ENCODE results near the gene NFE2L2.
A peak's percentile ranks its signal among the peaks of the same experiment; 100 is the strongest.
"Not testable (repeated sequence)": the region's sequence is repeated elsewhere in the genome, so short reads cannot be mapped to it uniquely, and the experiment has no call there.

The NFE2L2 gene

DNA sequence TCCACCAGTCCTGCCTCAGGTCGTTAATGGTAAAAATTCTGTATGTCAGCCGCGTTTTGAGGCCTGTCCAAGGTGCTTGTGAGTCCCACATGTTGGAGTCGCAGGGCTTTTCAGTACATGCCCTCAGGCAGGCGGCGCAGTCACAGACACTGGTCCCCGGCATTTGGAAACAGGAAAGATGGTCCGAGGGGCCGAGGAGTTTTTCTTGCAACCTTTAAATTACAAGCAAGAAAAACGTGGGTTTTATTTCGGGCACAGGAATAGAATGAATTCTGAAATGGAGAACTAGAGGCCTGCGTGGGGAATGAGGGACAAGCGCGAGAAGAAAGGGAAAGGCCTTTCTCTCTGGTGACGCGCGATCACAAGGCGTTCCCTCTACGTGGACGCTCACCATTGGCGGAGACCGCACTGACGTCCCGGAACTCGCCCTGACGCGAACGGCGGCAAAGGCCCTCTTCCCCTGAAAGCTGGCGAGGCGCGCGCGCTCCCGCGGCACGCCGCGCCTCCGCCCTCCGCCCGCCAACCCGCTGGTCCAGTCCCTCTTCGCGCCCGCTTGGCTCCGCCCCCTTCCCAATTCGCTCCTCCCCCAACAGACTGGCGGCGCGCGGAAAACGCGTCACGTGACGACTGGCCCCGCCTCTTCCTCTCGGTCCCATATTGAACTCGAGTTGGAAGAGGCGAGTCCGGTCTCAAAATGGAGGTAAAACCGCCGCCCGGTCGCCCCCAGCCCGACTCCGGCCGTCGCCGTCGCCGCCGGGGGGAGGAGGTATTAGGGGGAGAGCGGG lies 52.2 kb downstream of the NFE2L2 start, which contains the start of gene HNRNPA3:
TSS of gene HNRNPA3 (plus strand) at position 689 of the 785 bp plus-strand sequence. CDS start at position 695, 6 bp downstream.
- peak within 1 kb of the TSS; percentile 82 for H3K4me3 ChIP-seq (ENCODE audit: low read depth, low read length)
- DNase-seq (ENCODE audit: low read depth), result peak; percentile 97

DNA sequence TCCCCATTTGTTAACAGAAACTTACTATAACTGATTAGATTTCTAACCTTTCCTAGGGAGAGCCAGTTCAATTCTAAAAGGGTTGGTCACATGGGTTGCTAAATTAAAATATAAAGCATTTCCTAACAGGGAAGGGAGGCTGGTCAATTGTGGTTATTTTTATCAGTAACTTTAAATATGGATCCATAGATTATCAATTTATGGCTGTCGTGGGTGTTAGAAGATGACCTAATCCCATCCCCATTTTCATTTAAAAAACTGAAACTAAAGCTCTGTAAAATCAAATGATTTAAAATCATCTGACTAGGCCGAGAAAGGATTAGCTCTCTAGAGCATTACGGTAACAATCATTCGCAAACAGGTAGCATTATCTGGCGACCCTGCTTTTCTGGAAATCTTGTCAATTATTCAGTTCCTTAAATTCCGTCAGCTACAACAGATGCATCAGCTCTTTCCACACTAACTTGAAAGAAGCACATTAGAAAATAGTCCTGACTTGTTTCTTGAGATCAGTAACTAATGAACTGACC lies 52.9 kb downstream of the NFE2L2 start:
- DNase-seq (ENCODE audit: low read depth), result no peak
- H3K4me3 ChIP-seq (ENCODE audit: low read depth, low read length), result peak overlapping the region; percentile 71

DNA sequence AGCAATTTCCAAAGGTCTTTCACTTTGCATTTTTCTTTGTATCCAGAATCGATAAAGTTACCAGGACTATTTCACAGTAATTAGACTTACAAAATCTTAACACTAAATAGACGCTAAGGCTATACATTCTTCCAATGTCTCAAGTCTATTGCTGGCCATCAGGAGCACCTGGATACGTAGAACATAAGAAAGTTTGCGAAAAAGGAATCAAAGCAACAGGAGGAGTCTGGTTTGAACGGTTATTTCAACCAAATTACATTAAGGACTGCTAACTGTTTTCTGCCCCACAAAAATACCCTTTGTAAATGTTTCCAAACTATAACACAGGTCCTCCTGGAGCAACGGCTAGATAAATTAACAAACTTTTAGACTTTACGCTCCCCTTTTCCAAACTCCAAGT lies 53.4 kb downstream of the NFE2L2 start:
- peak overlapping the region; percentile 71 for H3K4me3 ChIP-seq (ENCODE audit: low read depth, low read length)
- DNase-seq (ENCODE audit: low read depth), result no peak

DNA sequence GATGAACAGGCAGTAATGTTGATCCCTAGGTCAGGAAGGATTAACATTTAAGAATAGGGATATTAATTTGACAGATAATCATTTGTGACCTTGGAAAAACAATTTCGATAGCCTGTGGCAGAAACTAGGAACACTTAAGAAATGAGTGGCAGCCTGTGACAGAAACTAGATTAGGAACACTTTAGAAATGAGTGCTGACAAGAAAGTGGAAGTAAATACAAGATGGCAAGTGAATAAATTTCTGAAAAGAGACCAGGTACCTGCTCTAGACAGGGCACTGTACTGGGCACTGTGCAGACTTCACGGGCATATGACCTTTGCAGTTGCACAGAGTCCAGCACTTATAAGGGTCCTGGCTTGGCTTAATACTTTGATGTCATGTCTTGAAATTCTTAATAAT lies 57.4 kb downstream of the NFE2L2 start:
- no peak for DNase-seq (ENCODE audit: low read depth)
- H3K4me3 ChIP-seq (ENCODE audit: low read depth, low read length), result no peak overlapping the region

DNA sequence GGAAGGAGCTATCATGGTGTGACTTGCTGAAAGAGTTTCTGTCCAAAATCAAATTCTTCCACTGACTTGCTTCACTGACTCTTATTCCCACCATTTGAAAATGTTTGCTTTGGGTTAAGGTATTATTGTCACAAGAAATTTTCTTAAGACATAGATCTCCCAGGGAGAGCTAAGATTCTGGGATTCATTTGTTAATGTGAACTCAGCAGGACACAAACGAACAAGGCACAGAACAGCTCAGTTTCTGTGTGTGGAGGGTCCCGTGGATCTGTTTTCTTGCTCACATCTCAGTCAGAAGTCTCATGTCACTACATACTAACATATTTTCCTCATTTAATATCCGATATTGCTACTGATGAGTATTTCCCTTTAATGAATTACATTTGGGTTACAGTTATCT lies 60.1 kb downstream of the NFE2L2 start:
- DNase-seq (ENCODE audit: low read depth), result no peak

DNA sequence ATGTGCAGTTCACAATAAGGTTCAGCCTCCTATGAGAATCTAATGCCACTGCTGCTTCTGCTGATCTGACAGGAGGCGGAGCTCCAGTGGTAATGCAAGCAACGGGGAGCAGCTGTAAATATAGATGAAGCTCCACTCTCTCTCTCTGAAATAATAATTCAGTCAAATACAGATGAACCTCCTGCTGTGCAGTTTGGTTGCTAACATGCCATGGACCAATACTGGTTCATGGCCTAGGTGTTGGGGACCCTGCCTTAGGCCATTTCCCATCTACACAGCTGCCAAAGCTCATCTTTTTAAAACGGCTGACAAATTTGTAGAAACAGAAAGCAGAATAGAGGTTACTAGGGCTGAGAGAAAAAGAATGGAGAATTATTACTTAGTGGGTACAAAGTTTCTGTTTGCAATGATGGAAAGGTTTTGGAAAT lies 62.6 kb downstream of the NFE2L2 start:
- H3K4me3 ChIP-seq (ENCODE audit: low read depth, low read length), result no peak overlapping the region
- DNase-seq (ENCODE audit: low read depth), result no peak

More for the DNA sequence above, 60.1 kb downstream of the NFE2L2 start:
- H3K4me3 ChIP-seq (ENCODE audit: low read depth, low read length), result no peak overlapping the region

DNA sequence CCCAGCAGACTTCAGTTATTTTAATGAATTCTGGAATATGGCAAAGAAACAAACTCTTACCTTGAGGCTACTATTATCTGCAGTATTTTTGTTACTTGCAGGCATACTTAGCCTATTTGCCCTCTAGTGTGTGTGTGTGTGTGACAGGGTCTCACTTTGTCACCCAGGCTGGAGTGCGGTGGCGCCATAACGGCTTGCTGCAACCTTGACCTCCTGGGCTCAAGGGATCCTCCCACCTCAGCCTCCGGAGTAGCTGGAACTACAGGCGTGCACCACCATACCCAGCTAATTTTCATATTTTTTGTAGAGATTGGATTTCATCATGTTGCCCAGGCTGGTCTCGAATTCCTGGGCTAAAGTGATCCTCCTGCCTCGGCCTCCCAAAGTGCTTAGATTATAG lies 64.1 kb downstream of the NFE2L2 start:
- DNase-seq (ENCODE audit: low read depth); H3K4me3 ChIP-seq (ENCODE audit: low read depth, low read length): not testable (repeated sequence)

DNA sequence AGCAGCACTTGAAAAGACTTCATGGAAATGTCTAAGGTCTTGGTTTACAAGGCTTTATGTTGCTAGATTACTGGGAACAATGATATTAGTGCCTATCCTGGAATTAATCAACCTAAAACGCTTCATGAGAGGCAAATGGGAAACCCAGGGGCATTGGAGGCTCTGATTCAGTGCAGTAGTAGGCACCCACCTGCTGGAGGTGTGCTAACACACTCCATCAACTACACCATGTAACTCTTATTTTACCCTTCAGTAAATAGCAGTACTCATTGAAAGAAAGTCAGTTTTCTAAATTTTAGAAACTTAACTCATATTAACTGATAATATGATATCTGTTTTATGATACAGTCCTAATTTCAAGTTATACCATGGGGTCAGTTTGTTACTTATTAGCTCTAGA lies 69.3 kb downstream of the NFE2L2 start:
- no peak for DNase-seq (ENCODE audit: low read depth)
- H3K4me3 ChIP-seq (ENCODE audit: low read depth, low read length), result no peak overlapping the region

DNA sequence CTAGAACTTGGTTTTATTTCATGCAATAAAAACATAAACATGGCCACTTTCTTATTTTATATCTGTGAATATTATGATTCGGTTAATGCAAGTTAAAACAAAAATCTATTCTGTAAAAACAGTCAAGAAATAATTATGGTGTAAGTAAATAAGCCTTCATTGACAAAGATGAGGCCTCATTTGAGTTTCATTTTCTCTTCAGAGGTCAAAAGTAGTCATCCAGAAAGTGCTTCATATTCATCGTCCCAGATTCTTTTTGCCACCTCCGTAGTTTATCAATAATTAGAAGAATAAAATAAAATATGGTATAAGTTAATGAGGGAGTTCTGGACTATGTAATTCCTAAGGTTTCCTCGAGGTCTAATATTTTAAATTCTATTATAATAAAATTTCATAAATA lies 71.3 kb downstream of the NFE2L2 start:
- DNase-seq (ENCODE audit: low read depth), result no peak
- H3K4me3 ChIP-seq (ENCODE audit: low read depth, low read length), result no peak overlapping the region

DNA sequence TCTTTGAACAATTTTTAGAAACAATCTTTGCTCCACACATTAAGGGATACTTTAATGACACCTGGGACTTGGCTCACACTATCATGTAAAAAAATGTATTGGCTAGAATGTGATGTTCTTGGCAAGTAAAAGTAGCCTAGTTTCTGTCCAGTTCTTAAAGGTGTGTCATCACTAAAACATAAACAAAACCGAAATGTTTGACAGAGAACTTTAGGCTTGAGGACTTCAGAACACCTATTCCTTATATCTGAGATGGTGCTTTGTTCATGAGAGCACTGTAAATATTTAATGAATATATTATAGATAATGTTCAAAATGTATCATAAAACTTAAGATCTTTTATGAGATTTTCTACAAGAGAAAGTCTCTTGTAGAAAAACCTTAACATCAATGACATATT lies 71.7 kb downstream of the NFE2L2 start:
- H3K4me3 ChIP-seq (ENCODE audit: low read depth, low read length), result no peak overlapping the region

DNA sequence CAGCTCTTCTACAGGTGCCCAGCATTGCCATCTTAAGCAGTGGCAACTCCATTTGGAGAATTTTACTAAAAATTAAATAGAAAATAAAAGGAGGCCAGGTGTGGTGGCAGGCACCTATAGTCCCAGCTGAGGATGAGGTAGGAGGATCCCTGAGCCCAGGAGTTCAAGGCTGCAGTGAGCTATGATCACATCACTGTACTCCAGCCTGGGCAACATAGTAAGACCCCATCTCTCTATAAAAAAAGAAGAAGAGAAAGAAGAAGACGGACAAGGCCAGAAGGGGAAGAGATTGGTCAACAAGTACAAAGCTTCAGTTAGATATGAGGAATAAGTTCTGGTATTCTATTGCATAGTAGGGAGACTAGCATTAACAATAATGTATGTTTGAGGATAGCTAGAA lies 73.6 kb downstream of the NFE2L2 start:
- DNase-seq (ENCODE audit: low read depth), result no peak
- H3K4me3 ChIP-seq (ENCODE audit: low read depth, low read length), result no peak overlapping the region

More for the DNA sequence above, 71.7 kb downstream of the NFE2L2 start:
- no peak for DNase-seq (ENCODE audit: low read depth)

DNA sequence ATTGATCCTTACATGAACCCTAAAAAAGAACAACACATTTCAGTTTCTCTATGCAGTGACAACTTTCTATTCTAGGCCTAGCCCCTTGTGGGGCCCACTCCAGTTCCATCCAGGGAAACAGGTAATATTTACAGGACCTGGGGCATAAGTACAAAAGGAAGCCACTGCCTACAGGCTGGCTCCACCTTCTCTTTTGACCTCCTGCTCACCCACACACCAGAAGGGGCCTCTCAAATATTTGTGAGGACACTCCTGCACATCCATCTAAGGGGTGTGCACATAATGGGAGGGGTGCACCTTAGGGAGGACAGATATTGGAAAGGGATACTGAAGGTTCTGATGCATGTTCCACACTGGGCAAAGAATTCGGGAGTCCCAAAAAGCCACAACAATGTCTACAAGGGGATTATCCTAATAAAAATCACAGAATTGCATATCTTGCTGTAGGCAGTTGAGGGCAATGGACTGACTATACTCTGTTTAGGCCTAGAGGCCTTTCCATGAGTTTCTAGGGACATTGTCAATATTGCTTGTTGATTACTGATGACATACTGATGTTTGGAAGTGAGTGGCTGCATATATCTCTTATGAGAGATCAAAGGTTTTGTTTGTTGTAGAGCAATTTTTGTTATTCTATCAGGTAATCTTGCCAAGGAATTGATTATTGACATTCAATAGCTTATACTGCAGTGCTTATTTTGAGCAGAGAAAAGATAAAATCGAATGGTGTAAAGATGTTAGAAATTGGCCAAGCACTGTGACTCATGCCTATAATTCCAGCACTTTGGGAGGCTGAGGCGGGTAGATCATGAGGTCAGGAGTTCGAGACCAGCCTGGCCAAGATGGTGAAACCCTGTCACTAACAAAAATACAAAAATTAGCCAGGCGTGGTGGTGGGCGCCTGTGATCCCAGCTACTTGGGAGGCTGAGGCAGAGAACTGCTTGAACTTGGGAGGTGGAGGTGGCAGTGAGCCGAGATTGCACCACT lies 75.8 kb downstream of the NFE2L2 start:
- DNase-seq (ENCODE audit: low read depth), result no peak

DNA sequence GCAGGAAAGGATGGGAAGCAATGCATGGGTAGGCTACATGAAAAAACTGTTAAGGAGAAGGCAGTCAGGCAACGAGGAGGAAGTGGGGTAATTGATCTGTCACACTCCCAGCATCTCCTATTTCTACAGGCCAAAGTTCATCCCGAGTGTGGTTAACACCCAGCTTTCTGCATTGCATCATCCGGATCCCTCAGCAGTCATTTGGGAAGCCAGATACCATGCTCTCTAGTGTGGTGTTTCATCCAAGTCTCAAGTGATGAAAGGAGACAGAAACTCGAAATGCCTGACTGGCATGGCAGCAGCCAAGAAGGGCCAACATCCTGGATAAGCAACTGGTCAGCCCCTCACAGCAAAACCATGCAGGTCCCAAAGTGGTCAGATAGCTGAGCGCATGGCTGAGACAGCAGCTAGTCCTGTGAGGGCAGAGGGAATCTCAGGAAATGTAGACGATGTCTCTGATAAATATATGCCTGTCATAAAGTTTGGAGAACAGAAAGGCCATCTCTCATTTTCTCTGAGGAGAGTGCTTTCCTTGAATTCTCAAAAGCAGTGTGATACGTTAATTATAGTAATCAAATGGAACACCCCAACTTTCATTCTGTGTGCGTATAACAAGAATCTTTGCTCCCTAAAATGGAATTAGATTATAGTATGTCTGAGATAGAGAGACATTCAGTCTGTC lies 76.8 kb downstream of the NFE2L2 start:
- peak; percentile 87 for DNase-seq (ENCODE audit: low read depth)

More for the DNA sequence above, 75.8 kb downstream of the NFE2L2 start:
- no peak overlapping the region for H3K4me3 ChIP-seq (ENCODE audit: low read depth, low read length)

DNA sequence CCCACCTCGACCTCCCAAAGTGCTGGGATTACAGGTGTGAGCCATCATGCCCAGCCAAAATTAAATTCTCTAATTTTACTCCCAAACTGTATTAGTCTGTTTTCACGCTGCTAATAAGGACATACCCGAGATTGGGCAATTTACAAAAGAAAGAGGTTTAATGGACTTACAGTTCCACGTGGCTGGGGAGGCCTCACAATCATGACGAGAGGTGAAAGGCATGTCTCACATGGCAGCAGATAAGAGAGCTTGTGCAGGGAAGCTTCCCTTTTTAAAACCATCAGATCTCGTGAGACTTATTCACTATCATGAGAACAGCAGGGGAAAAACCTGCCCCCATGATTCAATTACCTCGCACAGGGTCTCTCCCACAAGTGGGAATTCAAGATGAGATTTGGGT lies 78.5 kb downstream of the NFE2L2 start:
- DNase-seq (ENCODE audit: low read depth); H3K4me3 ChIP-seq (ENCODE audit: low read depth, low read length): not testable (repeated sequence)

More for the DNA sequence above, 76.8 kb downstream of the NFE2L2 start:
- H3K4me3 ChIP-seq (ENCODE audit: low read depth, low read length), result no peak overlapping the region

DNA sequence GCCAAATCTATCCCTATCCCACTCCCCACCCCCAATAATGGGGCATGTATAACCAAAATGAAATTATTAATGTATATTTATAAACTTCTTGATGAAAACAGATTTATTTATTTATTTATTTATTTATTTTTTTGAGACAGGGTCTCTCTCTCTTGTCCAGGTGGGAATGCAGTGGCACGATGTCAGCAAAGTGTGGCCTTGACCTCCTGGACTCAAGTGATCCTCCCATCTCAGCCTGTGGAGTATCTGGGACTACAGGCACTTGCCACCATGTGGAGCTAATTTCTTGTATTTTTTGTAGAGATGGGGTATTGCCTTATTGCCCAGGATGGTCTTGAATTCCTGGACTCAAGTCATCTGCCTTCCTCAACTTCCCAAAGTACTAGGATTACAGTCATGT lies 79.9 kb downstream of the NFE2L2 start:
- no peak overlapping the region for H3K4me3 ChIP-seq (ENCODE audit: low read depth, low read length)
- no peak for DNase-seq (ENCODE audit: low read depth)

DNA sequence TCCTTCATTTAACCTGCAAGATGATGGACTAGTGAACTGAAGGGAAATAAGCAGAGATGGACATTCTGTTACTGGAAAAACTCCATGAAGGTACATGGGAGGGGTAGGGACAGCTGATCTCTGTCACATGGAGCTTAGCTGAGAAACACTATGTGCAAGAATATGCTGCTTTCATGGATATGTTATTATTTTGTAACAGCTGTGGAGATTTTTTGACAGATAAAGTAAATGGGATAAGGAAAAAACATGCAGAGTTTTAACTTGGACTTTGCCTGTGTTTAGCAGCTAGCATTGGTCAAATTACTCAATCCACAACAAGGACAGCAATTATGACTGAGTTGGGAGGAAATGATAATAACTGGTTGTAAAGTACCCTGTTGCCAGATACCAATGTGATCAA lies 80.7 kb downstream of the NFE2L2 start:
- no peak overlapping the region for H3K4me3 ChIP-seq (ENCODE audit: low read depth, low read length)
- DNase-seq (ENCODE audit: low read depth), result no peak

Data from skeletal muscle cell (primary cell).